ENCODE data around the gene AXL. TPM values are rescaled to one million over a fixed set of nuclear protein-coding genes. Genes with fewer than 3 reads are reported as not detected.

Gene AXL
- total RNA-seq, 1 donor from 2014 or later: 6.4 TPM

DNA sequence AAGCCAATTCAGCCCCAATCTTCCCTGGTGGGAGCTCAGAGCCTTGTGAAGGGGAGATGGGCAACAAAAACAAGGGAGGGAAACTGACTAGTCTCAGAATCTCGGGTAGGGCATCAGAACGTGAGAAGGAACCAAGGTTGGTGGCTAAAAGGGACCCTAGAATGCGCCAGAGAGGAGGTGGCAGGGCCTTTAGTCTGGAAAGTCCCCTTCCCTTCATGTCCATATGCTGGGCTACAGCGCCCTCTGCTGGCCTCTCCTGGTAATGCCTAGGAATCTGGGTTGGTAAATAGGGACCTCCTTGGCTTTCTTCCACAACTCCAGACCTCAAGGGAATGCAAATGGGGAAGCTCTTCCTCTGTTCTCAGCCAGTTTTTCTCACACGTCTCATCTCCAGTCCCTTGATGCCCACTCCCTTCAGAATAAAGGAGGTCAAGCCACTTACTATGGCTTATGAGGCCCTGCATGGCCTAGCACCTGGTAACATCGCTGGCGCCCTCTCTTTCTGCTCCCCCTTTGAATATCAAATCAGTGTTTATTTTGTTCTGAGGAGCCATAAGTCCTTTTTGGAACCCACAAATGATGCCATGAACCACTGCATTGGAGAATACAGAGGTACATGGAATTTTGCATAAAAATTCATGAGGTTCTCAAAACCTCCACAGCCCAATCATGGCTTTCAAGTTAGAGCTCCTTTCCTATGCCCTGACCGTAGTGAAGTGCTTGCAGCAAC lies 89.6 kb downstream of the AXL start:
- peaks cover 38% of the 10 kb centered on the region for H3K4me1 Mint-ChIP-seq
- H3K27me3 Mint-ChIP-seq (ENCODE audit: low read depth): peaks cover 9% of the 10 kb centered on the region
- H3K27ac Mint-ChIP-seq (ENCODE audit: unreplicated experiment): peak overlapping the region; percentile 10
- TF ChIP-seq, protein P1, sequence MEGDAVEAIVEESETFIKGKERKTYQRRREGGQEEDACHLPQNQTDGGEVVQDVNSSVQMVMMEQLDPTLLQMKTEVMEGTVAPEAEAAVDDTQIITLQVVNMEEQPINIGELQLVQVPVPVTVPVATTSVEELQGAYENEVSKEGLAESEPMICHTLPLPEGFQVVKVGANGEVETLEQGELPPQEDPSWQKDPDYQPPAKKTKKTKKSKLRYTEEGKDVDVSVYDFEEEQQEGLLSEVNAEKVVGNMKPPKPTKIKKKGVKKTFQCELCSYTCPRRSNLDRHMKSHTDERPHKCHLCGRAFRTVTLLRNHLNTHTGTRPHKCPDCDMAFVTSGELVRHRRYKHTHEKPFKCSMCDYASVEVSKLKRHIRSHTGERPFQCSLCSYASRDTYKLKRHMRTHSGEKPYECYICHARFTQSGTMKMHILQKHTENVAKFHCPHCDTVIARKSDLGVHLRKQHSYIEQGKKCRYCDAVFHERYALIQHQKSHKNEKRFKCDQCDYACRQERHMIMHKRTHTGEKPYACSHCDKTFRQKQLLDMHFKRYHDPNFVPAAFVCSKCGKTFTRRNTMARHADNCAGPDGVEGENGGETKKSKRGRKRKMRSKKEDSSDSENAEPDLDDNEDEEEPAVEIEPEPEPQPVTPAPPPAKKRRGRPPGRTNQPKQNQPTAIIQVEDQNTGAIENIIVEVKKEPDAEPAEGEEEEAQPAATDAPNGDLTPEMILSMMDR (conservative IDR thresholded peaks at IDR 0.05): peak; percentile 97
- peak overlapping the region; percentile 100 for H3K4me3 Mint-ChIP-seq
- H3K36me3 Mint-ChIP-seq (ENCODE audit: low read depth): peaks cover 11% of the 10 kb centered on the region
- H3K9me3 Mint-ChIP-seq: no peaks in the 10 kb centered on the region
- peak; percentile 98 for DNase-seq (ENCODE audit: low read depth, low spot score)

DNA sequence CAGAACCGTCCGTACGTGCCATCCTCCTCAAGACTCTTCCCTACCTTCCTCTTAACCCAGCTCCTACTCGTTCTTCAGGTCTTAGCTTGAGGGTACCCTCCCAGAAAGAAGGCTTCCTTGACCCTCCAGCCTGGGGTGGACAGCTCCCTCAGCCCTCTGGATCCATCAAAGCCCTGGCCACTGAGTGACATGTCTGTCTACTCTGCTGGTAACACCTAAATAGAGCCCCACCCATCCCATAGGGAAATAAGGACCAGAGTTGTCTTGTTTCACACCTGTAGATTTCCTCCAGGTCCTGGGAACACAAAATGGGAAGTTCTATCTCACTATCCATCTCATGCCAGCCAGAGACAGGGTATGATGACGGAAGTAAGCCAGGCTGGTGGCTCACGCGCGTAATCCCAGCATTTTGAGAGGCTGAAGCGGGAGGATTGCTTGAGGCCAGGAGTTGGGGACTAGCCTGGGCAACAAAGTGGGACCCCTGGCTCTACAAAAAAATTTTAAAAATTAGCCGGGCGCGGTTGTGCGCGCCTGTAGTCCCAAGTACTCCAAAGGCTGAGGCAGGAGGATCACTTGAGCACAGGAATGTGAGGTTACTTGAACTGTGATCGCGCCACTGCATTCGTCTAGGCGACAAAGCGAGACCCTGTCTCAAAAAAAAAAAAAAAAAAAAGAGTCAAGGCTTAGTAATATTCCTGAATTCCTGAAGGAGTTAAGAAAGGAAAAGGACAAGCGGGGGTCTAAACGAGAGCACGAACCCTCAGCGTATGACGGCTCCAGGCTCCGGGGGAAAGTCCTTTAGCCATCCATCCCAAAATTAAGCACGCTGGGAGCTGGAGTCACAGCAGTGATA lies 90.4 kb downstream of the AXL start:
- H3K27me3 Mint-ChIP-seq (ENCODE audit: low read depth): peaks cover 9% of the 10 kb centered on the region
- peaks cover 8% of the 10 kb centered on the region for H3K36me3 Mint-ChIP-seq (ENCODE audit: low read depth)
- no peaks in the 10 kb centered on the region for H3K9me3 Mint-ChIP-seq
- H3K4me1 Mint-ChIP-seq: peaks cover 38% of the 10 kb centered on the region
- TF ChIP-seq, protein P1 (conservative IDR thresholded peaks at IDR 0.05): no peak
- H3K4me3 Mint-ChIP-seq: peak overlapping the region; percentile 100
- no peak for DNase-seq (ENCODE audit: low read depth, low spot score)
- H3K27ac Mint-ChIP-seq (ENCODE audit: unreplicated experiment): peak overlapping the region; percentile 98

- peaks cover 8% of the 10 kb centered on the region for H3K36me3 Mint-ChIP-seq (ENCODE audit: low read depth)
- peak within 1 kb of the TSS; percentile 100 for H3K4me3 Mint-ChIP-seq
- H3K27ac Mint-ChIP-seq (ENCODE audit: unreplicated experiment): peak within 1 kb of the TSS; percentile 98
- peaks cover 9% of the 10 kb centered on the region for H3K27me3 Mint-ChIP-seq (ENCODE audit: low read depth)
- H3K9me3 Mint-ChIP-seq: no peaks in the 10 kb centered on the region
- H3K4me1 Mint-ChIP-seq: peaks cover 38% of the 10 kb centered on the region
- DNase-seq (ENCODE audit: low read depth, low spot score): peak; percentile 88
- TF ChIP-seq, protein P1 (conservative IDR thresholded peaks at IDR 0.05): no peak
These were observed 91.2 kb downstream of the AXL start, which contains the start of gene CCDC97 for GRCh38 chr19:41310033-41310831. CCDC97 (plus strand) TSS chr19:41310172; CDS start chr19:41310311, 139 bp downstream.

- TF ChIP-seq, protein P1 (conservative IDR thresholded peaks at IDR 0.05): no peak
- Mint-ChIP-seq H3K36me3 (ENCODE audit: low read depth) (peaks cover 10% of the 10 kb centered on the region), H3K4me3 (peak overlapping the region; percentile 100), H3K27me3 (ENCODE audit: low read depth) (peaks cover 9% of the 10 kb centered on the region), H3K4me1 (peaks cover 38% of the 10 kb centered on the region), H3K27ac (ENCODE audit: unreplicated experiment) (no peak overlapping the region), H3K9me3 (no peaks in the 10 kb centered on the region)
- DNase-seq (ENCODE audit: low read depth, low spot score): no peak
These were observed 92.0 kb downstream of the AXL start for GRCh38 chr19:41311072-41311471.

Other genes starting within 250 kb of the AXL start
- gene CYP2B6, start 227.9 kb upstream of the AXL start, total RNA-seq: not detected in 2 replicates
- not detected in 2 replicates for gene CYP2A13, start 130.8 kb upstream of the AXL start, total RNA-seq
- gene CYP2F1, start 104.8 kb upstream of the AXL start, total RNA-seq: not detected in 2 replicates
- gene CYP2S1, start 26.0 kb upstream of the AXL start, total RNA-seq: 0.39 TPM in 1 of 2 replicates, not detected in the other
- 306 and 320 TPM in 2 replicates for gene HNRNPUL1, start 45.1 kb downstream of the AXL start, total RNA-seq
- 47.3 and 48.5 TPM in 2 replicates for gene CCDC97, start 90.9 kb downstream of the AXL start, total RNA-seq
- 2.2 and 3.1 TPM in 2 replicates for gene TGFB1, start 134.7 kb downstream of the AXL start, total RNA-seq
- gene B9D2, start 144.9 kb downstream of the AXL start, total RNA-seq: 11.7 and 13.8 TPM in 2 replicates
- gene TMEM91, start 157.3 kb downstream of the AXL start, total RNA-seq: 6.6 and 7.8 TPM in 2 replicates
- 16.8 and 20.3 TPM in 2 replicates for gene EXOSC5, start 178.1 kb downstream of the AXL start, total RNA-seq
- 6.8 and 10.3 TPM in 2 replicates for gene BCKDHA, start 178.6 kb downstream of the AXL start, total RNA-seq
- 0.86 TPM in 2 replicates for gene B3GNT8, start 208.2 kb downstream of the AXL start, total RNA-seq
- gene DMAC2, start 220.7 kb downstream of the AXL start, total RNA-seq: 62.2 and 63.1 TPM in 2 replicates
- not detected in 2 replicates for gene ERICH4, start 223.9 kb downstream of the AXL start, total RNA-seq

Measured in neural crest cell (in vitro differentiated cells).